GM12878 (cell line): Measurements from ENCODE around the gene UNKL. TPM values are rescaled to one million over a fixed set of nuclear protein-coding genes. Genes with fewer than 3 reads are reported as not detected.

Source experiments
- ATAC-seq: fragments of 200-7000 bp; cut with Tn5 transposase; 3 replicates; pipeline ENCODE4 v1.9.1; 2020; ENCODE audit warnings: mild to moderate bottlenecking, moderate library complexity
- BruUV-seq: library from RNA; stranded (reverse); fragments of 400-500 nt; replicated peaks from 2 replicates; lab custom pipeline; 2021; lab: Mats Ljungman, UMichigan
- CTCF ChIA-PET: fragments of 300-600 bp; sonication (Branson Sonifier 250); formaldehyde crosslinking; extraction: SDS; loops from one replicate; lab custom pipeline; 2021; ENCODE audit warnings: inconsistent platforms; lab: Yijun Ruan, JAX
- POLR2A ChIA-PET: fragments of 350-600 bp; formaldehyde crosslinking; extraction: SDS; loops from one replicate; lab custom pipeline; 2021; ENCODE audit warnings: inconsistent platforms; lab: Charles Lee
- RAD21 ChIA-PET: fragments of 300-600 bp; sonication (Branson Sonifier 250); formaldehyde crosslinking; loops from one replicate; lab custom pipeline; 2023; ENCODE audit warnings: antibody characterized with exemption; ENCODE audit not compliant: unreplicated experiment; lab: Charles Lee
- SMC1A ChIA-PET: fragments of 300-600 bp; sonication (Branson Sonifier 250); formaldehyde crosslinking; loops from one replicate; lab custom pipeline; 2023; ENCODE audit not compliant: unreplicated experiment, uncharacterized antibody; lab: Charles Lee
- DNase-seq: peaks from one replicate; pipeline ENCODE4 v3.0.0-alpha.2; 2011; ENCODE audit warnings: low read depth, low spot score
- FAIRE-seq: peaks from 3 replicates; lab custom pipeline; 2011; peaks lifted over from hg19 to GRCh38; lab: Jason Lieb, UNC
- H2AFZ ChIP-seq: 2 replicates; pipeline ENCODE4 v1.6.0; 2011; ENCODE audit warnings: low read depth, low read length, control low read depth; ENCODE audit not compliant: control insufficient read depth
- H3K27ac ChIP-seq: 2 replicates; pipeline ENCODE4 v1.5.1; 2011; ENCODE audit warnings: control low read depth; ENCODE audit not compliant: control insufficient read depth, insufficient read depth
- H3K27me3 ChIP-seq, 2 experiments: replicated peaks in 1 of 2; 2 replicates each; pipeline versions ENCODE4 v1.6.0 to v1.6.1; 2011; ENCODE audit warnings: low read length in 1 of 2; ENCODE audit not compliant: control insufficient read depth in 2 of 2, insufficient read depth in 2 of 2
- H3K36me3 ChIP-seq, 2 experiments: 2 replicates each; pipeline ENCODE4 v1.5.1; 2011; ENCODE audit warnings: low read length in 1 of 2; ENCODE audit not compliant: control insufficient read depth in 2 of 2, insufficient read depth in 2 of 2
- H3K4me1 ChIP-seq: 2 replicates; pipeline ENCODE4 v1.6.1; 2011; ENCODE audit warnings: mild to moderate bottlenecking, low read length, moderate library complexity, mixed read lengths; ENCODE audit not compliant: control insufficient read depth, insufficient read depth
- H3K4me2 ChIP-seq: 2 replicates; pipeline ENCODE4 v1.6.0; 2011; ENCODE audit warnings: control low read depth; ENCODE audit not compliant: control insufficient read depth, insufficient read depth
- H3K4me3 ChIP-seq: fragments of 200-600 bp; sonication (generic); 2 replicates; pipeline ENCODE4 v1.5.1; 2016
- H3K79me2 ChIP-seq: 2 replicates; pipeline ENCODE4 v1.6.0; 2011; ENCODE audit warnings: low read length; ENCODE audit not compliant: control insufficient read depth, insufficient read depth
- H3K9ac ChIP-seq: 2 replicates; pipeline ENCODE4 v1.8.0; 2011; ENCODE audit warnings: low read length, control low read depth, mixed read lengths; ENCODE audit not compliant: control insufficient read depth, insufficient read depth
- H3K9me3 ChIP-seq: replicated peaks from 3 replicates; pipeline ENCODE4 v1.5.1; 2011; ENCODE audit warnings: mild to moderate bottlenecking, low read length; ENCODE audit not compliant: control insufficient read depth, insufficient read depth
- H4K20me1 ChIP-seq: 2 replicates; pipeline ENCODE4 v1.6.0; 2011; ENCODE audit not compliant: control insufficient read depth, insufficient read depth
- BCL3 ChIP-seq: IDR thresholded peaks from 2 replicates; pipeline ENCODE4 v1.6.1; 2011; ENCODE audit warnings: borderline replicate concordance, low read depth, mild to moderate bottlenecking, moderate library complexity, low read length; ENCODE audit not compliant: insufficient read depth, poor library complexity, severe bottlenecking
- CBFB ChIP-seq: IDR thresholded peaks from 2 replicates; pipeline ENCODE4 v1.6.1; 2016; ENCODE audit warnings: antibody characterized with exemption, low read depth
- CREM ChIP-seq: IDR thresholded peaks from 2 replicates; pipeline ENCODE4 v1.6.1; 2014; ENCODE audit warnings: antibody characterized with exemption, low read depth
- HDGF ChIP-seq: fragments of 450-650 bp; IDR thresholded peaks from 2 replicates; pipeline ENCODE4 v1.6.1; 2016; ENCODE audit warnings: antibody characterized with exemption
- IRF4 ChIP-seq: IDR thresholded peaks from 2 replicates; pipeline ENCODE4 v1.6.1; 2011; ENCODE audit warnings: low read depth, low read length
- KDM1A ChIP-seq: fragments of 200-600 bp; sonication (generic); IDR thresholded peaks from 2 replicates; pipeline ENCODE4 v1.6.1; 2016; ENCODE audit warnings: borderline replicate concordance
- NKRF ChIP-seq: fragments of 450-650 bp; conservative IDR thresholded peaks from 2 replicates; pipeline ENCODE4 v1.6.1; 2017; ENCODE audit warnings: mild to moderate bottlenecking, moderate library complexity
- PAX5 ChIP-seq: IDR thresholded peaks from 2 replicates; pipeline ENCODE4 v1.6.1; 2011; ENCODE audit warnings: low read depth, low read length, borderline replicate concordance
- SIX5 ChIP-seq: IDR thresholded peaks from 2 replicates; pipeline ENCODE4 v1.6.1; 2011; ENCODE audit warnings: mild to moderate bottlenecking, low read depth, low read length, moderate library complexity; ENCODE audit not compliant: severe bottlenecking
- TCF12 ChIP-seq: IDR thresholded peaks from 2 replicates; pipeline ENCODE4 v1.6.1; 2011; ENCODE audit warnings: low read depth, mild to moderate bottlenecking, low read length
- ZBTB4 ChIP-seq: fragments of 450-650 bp; formaldehyde crosslinking; IDR thresholded peaks from 2 replicates; pipeline ENCODE4 v1.4.0; 2022; ENCODE audit warnings: mild to moderate bottlenecking, moderate library complexity
- WGBS: methylation state at CpG from one replicate; pipeline ENCODE4 v1.1.6; 2016; ENCODE audit warnings: low lambda C conversion rate; ENCODE audit not compliant: insufficient replicate concordance, insufficient coverage; ENCODE audit errors: missing lambda C conversion rate; 5-methylcytosine and 5-hydroxymethylcytosine counted together
- in situ Hi-C: fragments of 300-500 bp; cut with MboI; formaldehyde crosslinking; loops from 9 replicates; pipeline ENCODE4 v1.14.3; 2018; ENCODE audit warnings: mixed read lengths
- intact Hi-C: fragments of 100-400 bp; cut with micrococcal nuclease; formaldehyde crosslinking; loops from one replicate; pipeline ENCODE4 v1.14.2; 2022; ENCODE audit not compliant: unreplicated experiment
- polyA plus RNA-seq, 11 experiments: library from polyadenylated mRNA; depleted of rRNA in 4 of 11; unstranded in 6 of 11; stranded (reverse) in 5 of 11; fragments of >200 nt; fragmentation: Nextera tagmentation in 4 of 11; fragmentation: Illumina TruSeq in 1 of 11; extraction: Ambion mirVana in 4 of 11; extraction: Trizol in 1 of 11; gene quantifications; 1 replicate in 1 of 11; 2 replicates in 10 of 11; pipeline versions ENCODE4 v1.2.1 to v1.2.3, GENCODE V29; 2011 to 2016; ENCODE audit warnings: inconsistent platforms in 2 of 11, missing spikeins in 2 of 11, low read depth in 1 of 11
- total RNA-seq, 4 experiments: library from RNA; depleted of rRNA in 3 of 4; stranded (reverse); fragments of >200 nt in 3 of 4; fragmentation: Illumina TruSeq in 1 of 4; extraction: Trizol in 1 of 4; gene quantifications; 2 replicates each; pipeline versions ENCODE4 v1.2.1 to v1.2.3, GENCODE V29; 2013 to 2021
- TF ChIP-seq, protein P1 (sequence below): fragments of 450-650 bp; IDR thresholded peaks from 2 replicates; pipeline ENCODE4 v1.6.1; 2016; ENCODE audit warnings: mild to moderate bottlenecking

The UNKL gene
- total and polyA plus RNA-seq, 10 of the 15 experiments (the other 5 are each of a cell fraction or from before 2014, with no cell fraction given), result 0.40 to 21.6 (median 9.1) TPM

GRCh38 chr16:1416521-1416941 lies 2.0 kb upstream of the UNKL start:
- POLR2A ChIA-PET, result no interaction called here
- WGBS, result 79% methylated on average over 3 of the region's 3 CpGs
- BruUV-seq, result no TSS peak
- ATAC-seq (no peak), FAIRE-seq (no peak), DNase-seq (no peak)
- H3K9ac ChIP-seq, result no peak overlapping the region
- H3K4me2 ChIP-seq, result no peak overlapping the region
- no peak for TF ChIP-seq TCF12
- TF ChIP-seq, protein P1, sequence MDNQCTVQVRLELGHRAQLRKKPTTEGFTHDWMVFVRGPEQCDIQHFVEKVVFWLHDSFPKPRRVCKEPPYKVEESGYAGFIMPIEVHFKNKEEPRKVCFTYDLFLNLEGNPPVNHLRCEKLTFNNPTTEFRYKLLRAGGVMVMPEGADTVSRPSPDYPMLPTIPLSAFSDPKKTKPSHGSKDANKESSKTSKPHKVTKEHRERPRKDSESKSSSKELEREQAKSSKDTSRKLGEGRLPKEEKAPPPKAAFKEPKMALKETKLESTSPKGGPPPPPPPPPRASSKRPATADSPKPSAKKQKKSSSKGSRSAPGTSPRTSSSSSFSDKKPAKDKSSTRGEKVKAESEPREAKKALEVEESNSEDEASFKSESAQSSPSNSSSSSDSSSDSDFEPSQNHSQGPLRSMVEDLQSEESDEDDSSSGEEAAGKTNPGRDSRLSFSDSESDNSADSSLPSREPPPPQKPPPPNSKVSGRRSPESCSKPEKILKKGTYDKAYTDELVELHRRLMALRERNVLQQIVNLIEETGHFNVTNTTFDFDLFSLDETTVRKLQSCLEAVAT, result no peak
- TF ChIP-seq IRF4, result no peak
- no peak for TF ChIP-seq BCL3
- TF ChIP-seq CREM, result no peak
- TF ChIP-seq PAX5, result no peak
- TF ChIP-seq HDGF, result no peak
- no peak for TF ChIP-seq KDM1A
- TF ChIP-seq ZBTB4 (CRISPR knock-in tag), result no peak
- TF ChIP-seq NKRF, result no peak
- no peak for TF ChIP-seq SIX5
- TF ChIP-seq CBFB, result no peak
- H2AFZ ChIP-seq, result no peak overlapping the region
- CTCF ChIA-PET, result interaction anchor here (0.6 to 1.7 kb wide), 3 partner anchors 13 to 54 kb away, joined by 3 to 4 read pairs (median 4); no protein-coding TSS in a partner anchor
- H3K4me1 ChIP-seq, result no peaks in the 10 kb centered on the region
- RAD21 ChIA-PET, result interaction anchor here (0.6 kb wide), 1 partner anchor 222 kb away, joined by 3 read pairs; no protein-coding TSS in a partner anchor
- SMC1A ChIA-PET, result interaction anchor here (1.0 kb wide), 1 partner anchor 53 kb away, joined by 3 read pairs; no protein-coding TSS in a partner anchor
- intact Hi-C loops, result no loop called here
- H3K4me3 ChIP-seq, result no peak overlapping the region
- H3K27ac ChIP-seq, result no peak overlapping the region
- peaks cover 0 to 1% of the 10 kb centered on the region in 2 experiments; a peak in 2 of 4 replicates for H3K36me3 ChIP-seq
- no peaks in the 10 kb centered on the region for H3K9me3 ChIP-seq
- in situ Hi-C loops, result no loop called here
- H3K27me3 ChIP-seq, result no peaks in the 10 kb centered on the region
- H4K20me1 ChIP-seq, result no peaks in the 10 kb centered on the region
- peaks cover 25% of the 10 kb centered on the region for H3K79me2 ChIP-seq
